MG63 (cell line): Measurements from ENCODE around the gene COL5A1. TPM values are rescaled to one million over a fixed set of nuclear protein-coding genes. Genes with fewer than 3 reads are reported as not detected.
"Not testable (repeated sequence)": the region's sequence is repeated elsewhere in the genome, so short reads cannot be mapped to it uniquely, and the experiment has no call there.

Experiments
- DNase-seq: peaks from one replicate; pipeline ENCODE4 v3.0.0-alpha.2; 2020
- H3K27me3 ChIP-seq: fragments of 250-450 bp; sonication (Bioruptor Pico); 2 replicates; pipeline ENCODE4 v1.5.1; 2020; ENCODE audit warnings: mild to moderate bottlenecking, moderate library complexity
- H3K36me3 ChIP-seq: fragments of 250-450 bp; sonication (Bioruptor Pico); 2 replicates; pipeline ENCODE4 v1.5.1; 2020; ENCODE audit warnings: mild to moderate bottlenecking, moderate library complexity
- H3K4me3 ChIP-seq: fragments of 250-450 bp; sonication (Bioruptor Pico); 2 replicates; pipeline ENCODE4 v1.5.1; 2020; ENCODE audit warnings: mild to moderate bottlenecking, moderate library complexity
- H3K9me3 ChIP-seq: fragments of 250-450 bp; sonication (Bioruptor Pico); 2 replicates; pipeline ENCODE4 v1.5.1; 2020; ENCODE audit warnings: mild to moderate bottlenecking, moderate library complexity
- total RNA-seq: library from RNA; depleted of rRNA; stranded (reverse); fragments of >200 nt; shearing (Covaris generic); gene quantifications from 2 replicates; pipeline ENCODE4 v1.2.3, GENCODE V29; 2014; ENCODE audit warnings: low replicate concordance

Gene COL5A1
- total RNA-seq, 1 experiment from 2014 or later: 92.0 TPM

DNA sequence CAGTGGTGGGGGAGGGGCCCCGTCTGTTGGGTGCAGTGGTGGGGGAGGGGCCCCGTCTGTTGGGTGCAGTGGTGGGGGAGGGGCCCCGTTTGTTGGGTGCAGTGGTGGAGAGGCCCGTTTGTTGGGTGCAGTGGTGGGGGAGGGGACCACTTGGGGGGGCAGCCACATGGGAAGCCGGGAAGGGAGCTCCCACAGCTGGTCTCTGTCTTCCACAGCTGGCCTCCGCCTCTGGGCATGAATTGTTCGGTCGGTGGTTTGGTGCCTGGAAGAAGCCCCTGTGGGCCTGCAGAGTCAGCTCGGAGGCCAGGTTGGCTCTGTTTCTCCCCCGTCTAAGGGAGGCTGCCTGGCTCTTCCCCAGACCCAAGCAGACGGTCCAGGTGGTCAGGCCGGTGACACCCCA lies 69.3 kb downstream of the COL5A1 start:
- no peak for DNase-seq

GRCh38 chr9:134712243-134712642 lies 70.6 kb downstream of the COL5A1 start:
- Histone ChIP-seq H3K9me3 (no peaks in the 10 kb centered on the region), H3K27me3 (no peaks in the 10 kb centered on the region), H3K4me3 (no peak overlapping the region), H3K36me3 (peaks cover 10% of the 10 kb centered on the region)
- DNase-seq: no peak

More for the DNA sequence above, 69.3 kb downstream of the COL5A1 start:
- Histone ChIP-seq H3K27me3 (no peaks in the 10 kb centered on the region), H3K4me3 (no peak overlapping the region), H3K9me3 (no peaks in the 10 kb centered on the region), H3K36me3 (peaks cover 10% of the 10 kb centered on the region)

DNA sequence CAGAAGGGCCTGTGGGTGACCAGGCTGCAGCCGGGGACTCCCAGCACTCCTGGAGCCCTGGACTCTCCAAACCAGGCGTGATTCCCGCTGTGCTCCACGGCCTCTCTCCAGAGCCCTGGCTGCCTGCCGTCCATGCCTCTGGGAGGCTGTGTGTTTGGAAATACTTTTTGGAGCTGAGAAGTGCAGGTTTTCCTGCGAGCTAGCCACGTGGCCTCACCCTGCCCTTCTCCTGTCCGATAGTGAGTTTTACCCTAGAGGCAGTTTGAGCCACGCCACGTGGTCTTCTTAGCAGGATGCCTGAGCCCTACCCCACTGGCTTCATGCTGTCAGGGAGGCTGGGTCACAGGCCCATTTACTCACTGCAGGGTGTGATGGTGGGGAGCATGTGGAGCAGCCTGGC lies 71.3 kb downstream of the COL5A1 start:
- Histone ChIP-seq H3K4me3 (no peak overlapping the region), H3K36me3 (peaks cover 10% of the 10 kb centered on the region), H3K27me3 (no peaks in the 10 kb centered on the region), H3K9me3 (no peaks in the 10 kb centered on the region)
- DNase-seq: no peak

GRCh38 chr9:134715536-134715935 lies 73.9 kb downstream of the COL5A1 start:
- peaks cover 12% of the 10 kb centered on the region; the same call in 1 of the 2 replicates for H3K36me3 ChIP-seq
- H3K4me3 ChIP-seq, H3K9me3 ChIP-seq, H3K27me3 ChIP-seq, DNase-seq: not testable (repeated sequence)

GRCh38 chr9:134716067-134716466 lies 74.5 kb downstream of the COL5A1 start:
- DNase-seq: no peak
- peaks cover 12% of the 10 kb centered on the region; the same call in 1 of the 2 replicates for H3K36me3 ChIP-seq

GRCh38 chr9:134717056-134717455 lies 75.5 kb downstream of the COL5A1 start:
- Histone ChIP-seq H3K9me3 (no peaks in the 10 kb centered on the region), H3K4me3 (no peak overlapping the region), H3K27me3 (no peaks in the 10 kb centered on the region), H3K36me3 (peaks cover 12% of the 10 kb centered on the region; the same call in 1 of the 2 replicates)
- DNase-seq: no peak

More at GRCh38 chr9:134716067-134716466, 74.5 kb downstream of the COL5A1 start:
- Histone ChIP-seq H3K4me3 (no peak overlapping the region), H3K9me3 (no peaks in the 10 kb centered on the region), H3K27me3 (no peaks in the 10 kb centered on the region)

DNA sequence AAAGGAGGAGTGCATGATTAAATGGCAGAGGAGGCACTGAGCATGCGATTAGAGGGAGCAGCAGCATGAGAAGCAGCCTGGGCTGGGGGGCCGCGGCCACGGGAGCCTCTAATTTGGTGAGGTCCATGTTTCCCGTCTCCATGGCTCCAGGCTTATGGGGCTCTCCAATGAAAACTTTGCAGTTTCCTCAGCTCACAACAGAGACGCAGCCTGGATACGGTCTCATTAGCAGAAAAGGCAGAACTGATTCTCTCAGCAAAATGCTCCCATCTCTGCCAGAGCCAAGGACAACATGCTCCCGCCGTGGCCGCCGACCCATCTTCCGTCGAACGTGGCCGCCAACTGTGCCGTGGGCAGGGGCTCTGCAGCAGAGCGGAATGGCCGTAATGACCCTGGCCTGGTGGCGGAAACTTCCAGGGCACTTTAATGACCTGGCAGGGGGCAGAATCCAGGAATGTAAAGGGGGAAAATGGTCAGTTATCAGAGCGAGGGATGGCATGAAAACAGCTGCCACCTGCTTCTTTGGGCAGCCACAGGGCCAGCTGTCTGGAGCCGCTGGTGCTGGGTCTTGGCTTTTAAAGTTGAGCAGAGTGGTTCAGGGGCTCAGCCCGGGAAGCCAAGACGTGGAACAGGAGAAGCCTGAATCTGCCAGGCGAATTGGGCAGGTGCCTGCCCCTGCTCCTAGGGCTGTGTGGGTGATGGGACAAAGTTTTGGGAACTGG lies 76.5 kb downstream of the COL5A1 start:
- no peak for DNase-seq
- no peaks in the 10 kb centered on the region for H3K27me3 ChIP-seq
- peaks cover 11% of the 10 kb centered on the region; the same call in 1 of the 2 replicates for H3K36me3 ChIP-seq
- no peak overlapping the region for H3K4me3 ChIP-seq
- H3K9me3 ChIP-seq: no peaks in the 10 kb centered on the region

DNA sequence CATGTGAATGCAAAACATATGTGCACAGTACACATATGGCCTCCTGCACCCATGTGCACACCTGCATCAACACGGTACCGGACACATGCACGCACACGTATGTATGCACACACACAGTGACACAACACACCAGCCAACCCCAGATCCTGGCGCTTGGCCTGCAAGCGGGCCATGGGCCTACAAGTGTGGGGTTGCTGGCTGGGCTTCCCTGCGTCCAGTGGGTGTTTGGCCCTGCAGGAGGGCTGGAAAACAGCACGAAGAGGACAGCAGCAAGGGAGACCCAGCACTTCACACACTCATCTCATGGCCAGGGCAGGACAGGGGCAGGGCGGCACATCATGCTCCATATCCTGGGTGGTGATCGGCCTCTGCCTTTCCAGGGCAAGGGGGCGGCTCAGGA lies 77.7 kb downstream of the COL5A1 start:
- H3K4me3 ChIP-seq: no peak overlapping the region
- H3K36me3 ChIP-seq: peaks cover 5% of the 10 kb centered on the region; the same call in 1 of the 2 replicates
- DNase-seq: no peak
- H3K9me3 ChIP-seq: no peaks in the 10 kb centered on the region
- no peaks in the 10 kb centered on the region for H3K27me3 ChIP-seq

GRCh38 chr9:134720136-134720753 lies 78.6 kb downstream of the COL5A1 start:
- H3K27me3 ChIP-seq: no peaks in the 10 kb centered on the region
- H3K4me3 ChIP-seq: no peak overlapping the region
- no peaks in the 10 kb centered on the region for H3K9me3 ChIP-seq
- H3K36me3 ChIP-seq: peaks cover 5% of the 10 kb centered on the region; the same call in 1 of the 2 replicates
- DNase-seq: no peak

- H3K36me3 ChIP-seq: peaks cover 5% of the 10 kb centered on the region; the same call in 1 of the 2 replicates
- no peak for DNase-seq
These were observed 79.2 kb downstream of the COL5A1 start for GRCh38 chr9:134720796-134721195.

DNA sequence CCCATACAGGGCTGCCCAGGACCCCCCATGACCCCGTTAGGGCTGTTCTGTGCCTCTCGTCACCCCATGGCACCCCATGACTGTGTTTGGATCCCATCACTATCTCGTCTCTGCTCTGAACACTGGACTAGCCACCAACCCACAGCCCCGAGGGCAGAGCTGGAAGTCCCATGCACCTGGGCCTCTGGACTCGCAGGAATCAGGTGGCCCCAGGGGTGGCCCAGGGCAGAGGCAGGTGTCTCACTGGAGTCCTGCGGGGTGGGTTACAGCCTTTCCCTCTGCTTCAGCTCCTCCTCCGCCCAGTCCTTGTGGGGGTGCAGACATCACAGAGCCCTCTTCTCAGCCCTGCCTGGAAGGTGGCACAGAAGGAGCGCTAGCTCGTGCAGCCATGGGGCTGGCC lies 79.7 kb downstream of the COL5A1 start:
- H3K9me3 ChIP-seq: no peaks in the 10 kb centered on the region
- H3K4me3 ChIP-seq: no peak overlapping the region
- H3K36me3 ChIP-seq: peaks cover 5% of the 10 kb centered on the region; the same call in 1 of the 2 replicates
- DNase-seq: no peak
- H3K27me3 ChIP-seq: no peaks in the 10 kb centered on the region

More at GRCh38 chr9:134720796-134721195, 79.2 kb downstream of the COL5A1 start:
- no peaks in the 10 kb centered on the region for H3K27me3 ChIP-seq
- H3K4me3 ChIP-seq: no peak overlapping the region
- no peaks in the 10 kb centered on the region for H3K9me3 ChIP-seq

DNA sequence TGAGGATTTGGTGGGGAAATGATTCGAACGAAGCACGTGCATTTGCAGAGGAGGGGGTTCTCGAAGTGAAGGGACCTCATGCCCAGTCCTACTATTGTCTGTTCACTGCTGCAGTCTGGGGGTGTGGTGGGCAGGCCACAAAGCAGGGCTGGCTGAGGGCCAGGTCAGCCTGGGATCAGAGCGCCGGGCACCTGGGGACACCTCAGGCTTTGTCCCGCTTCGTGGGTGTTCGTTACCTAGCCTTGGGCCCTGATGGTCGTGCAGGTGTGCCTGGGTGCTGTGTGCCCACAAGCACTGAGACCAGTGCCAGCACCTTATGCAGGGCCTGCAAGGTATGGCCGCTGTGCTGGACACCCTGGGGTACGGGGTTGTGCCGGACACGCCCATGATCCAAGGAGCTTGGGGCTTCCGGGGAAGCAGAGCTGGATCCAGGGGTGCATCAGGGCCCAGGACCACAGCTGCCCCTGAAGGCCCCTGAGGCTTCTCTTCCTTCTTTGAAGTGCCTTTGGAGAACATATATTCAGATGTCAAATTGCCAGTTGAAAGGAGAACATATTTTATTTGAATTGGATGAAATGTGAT lies 80.6 kb downstream of the COL5A1 start:
- Histone ChIP-seq H3K27me3 (no peaks in the 10 kb centered on the region), H3K36me3 (peaks cover 5% of the 10 kb centered on the region; the same call in 1 of the 2 replicates), H3K9me3 (no peaks in the 10 kb centered on the region), H3K4me3 (no peak overlapping the region)
- DNase-seq: no peak

DNA sequence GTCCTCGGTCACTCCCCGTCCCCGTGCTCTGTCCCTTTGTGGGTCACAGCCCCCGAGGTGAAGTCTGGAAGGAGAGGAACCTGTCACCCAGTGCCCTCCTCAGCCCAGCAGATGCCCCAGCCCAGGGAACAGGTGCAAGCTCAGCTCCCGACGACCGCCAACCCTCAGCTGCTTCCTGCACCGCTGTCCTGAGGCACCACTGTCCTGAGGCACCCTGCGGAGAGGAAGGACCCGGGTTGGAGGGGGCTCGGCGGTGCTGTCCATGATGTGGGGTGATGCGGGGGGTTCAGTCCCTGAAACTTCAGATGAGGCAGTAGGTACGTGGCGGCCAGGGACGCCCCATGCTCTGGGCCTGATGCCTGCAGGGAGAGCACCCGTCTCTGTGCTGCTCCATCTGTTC lies 81.4 kb downstream of the COL5A1 start:
- DNase-seq: no peak
- Histone ChIP-seq H3K4me3 (no peak overlapping the region), H3K27me3 (no peaks in the 10 kb centered on the region), H3K9me3 (no peaks in the 10 kb centered on the region), H3K36me3 (peaks cover 10% of the 10 kb centered on the region; the same call in 1 of the 2 replicates)

GRCh38 chr9:134723491-134724190 lies 82.0 kb downstream of the COL5A1 start:
- no peak overlapping the region for H3K4me3 ChIP-seq
- H3K27me3 ChIP-seq: no peaks in the 10 kb centered on the region
- H3K36me3 ChIP-seq: peaks cover 7% of the 10 kb centered on the region; the same call in 1 of the 2 replicates
- H3K9me3 ChIP-seq: no peaks in the 10 kb centered on the region
- no peak for DNase-seq

GRCh38 chr9:134724202-134724911 lies 82.8 kb downstream of the COL5A1 start:
- no peaks in the 10 kb centered on the region for H3K27me3 ChIP-seq
- no peak overlapping the region for H3K4me3 ChIP-seq
- peaks cover 4% of the 10 kb centered on the region; the same call in 1 of the 2 replicates for H3K36me3 ChIP-seq
- no peak for DNase-seq
- H3K9me3 ChIP-seq: no peaks in the 10 kb centered on the region

- H3K36me3 ChIP-seq: peaks cover 4% of the 10 kb centered on the region; the same call in 1 of the 2 replicates
- no peaks in the 10 kb centered on the region for H3K9me3 ChIP-seq
- H3K27me3 ChIP-seq: no peaks in the 10 kb centered on the region
- DNase-seq: no peak
- H3K4me3 ChIP-seq: no peak overlapping the region
These were observed 83.5 kb downstream of the COL5A1 start for GRCh38 chr9:134724912-134725604.
